GM13977 (cell line): ENCODE data around the gene RFX1.
A peak's percentile ranks its signal among the peaks of the same experiment; 100 is the strongest.
"Not testable (repeated sequence)": the region's sequence is repeated elsewhere in the genome, so short reads cannot be mapped to it uniquely, and the experiment has no call there.

Source experiments
- DNase-seq: peaks from one replicate; pipeline ENCODE4 v3.0.0; 2012; ENCODE audit warnings: low spot score
- CTCF ChIP-seq: IDR thresholded peaks from 2 replicates; pipeline ENCODE4 v1.5.1; 2012; ENCODE audit warnings: mild to moderate bottlenecking, control low read depth; ENCODE audit not compliant: insufficient read depth; ENCODE audit errors: extremely low read depth, missing control alignments
- in situ Hi-C: fragments of 300-500 bp; cut with MboI; formaldehyde crosslinking; loops from one replicate; pipeline ENCODE4 v1.12.0; 2022; ENCODE audit warnings: low sequenced_read_pairs, low pct_unique_long_range_greater_than_20kb, mixed read lengths, inconsistent platforms; ENCODE audit not compliant: unreplicated experiment

The RFX1 gene

GRCh38 chr19:14052470-14052869, 46.4 kb upstream of the RFX1 start:
- no peak for DNase-seq
- TF ChIP-seq CTCF = no peak
- in situ Hi-C loops = loop anchor here (25.0 kb wide), 1 partner anchor 465 kb away; no protein-coding TSS in a partner anchor

DNA sequence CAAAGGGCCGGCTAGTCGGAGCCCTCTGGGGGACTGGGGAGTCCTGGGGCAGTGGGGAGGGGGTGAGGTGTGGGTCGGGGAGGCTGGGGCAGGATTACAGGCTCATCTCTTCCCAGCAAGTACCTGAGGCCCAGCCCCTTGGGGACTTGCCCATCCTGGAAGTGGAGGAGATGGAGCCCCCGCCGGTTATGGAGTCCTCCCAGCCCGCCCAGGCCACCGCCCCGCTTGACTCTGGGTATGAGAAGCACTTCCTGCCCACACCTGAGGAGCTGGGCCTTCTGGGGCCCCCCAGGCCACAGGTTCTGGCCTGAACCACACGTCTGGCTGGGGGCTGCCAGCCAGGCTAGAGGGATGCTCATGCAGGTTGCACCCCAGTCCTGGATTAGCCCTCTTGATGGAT, 45.9 kb upstream of the RFX1 start:
- no peak for DNase-seq
- in situ Hi-C loops = loop anchor here (25.0 kb wide), 1 partner anchor 465 kb away; no protein-coding TSS in a partner anchor
- TF ChIP-seq CTCF = no peak

DNA sequence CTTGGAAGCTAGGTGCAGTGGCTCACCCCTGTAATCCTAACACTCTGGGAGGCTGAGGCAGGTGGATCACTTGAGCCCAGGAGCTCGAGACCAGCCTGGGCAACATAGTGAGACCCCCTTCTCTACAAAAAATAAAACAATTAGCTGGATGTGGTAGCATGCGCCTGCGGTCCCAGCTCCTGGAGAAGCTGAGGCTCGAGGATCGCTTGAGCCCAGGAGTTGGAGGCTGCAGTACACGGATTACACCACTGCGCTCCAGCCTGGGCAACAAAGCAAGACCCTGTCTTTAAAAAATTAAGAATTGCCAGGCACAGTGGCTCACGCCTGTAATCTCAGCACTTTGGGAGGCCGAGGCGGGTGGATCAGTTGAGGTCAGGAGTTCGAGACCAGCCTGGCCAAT, 44.8 kb upstream of the RFX1 start:
- not testable (repeated sequence) for DNase-seq
- in situ Hi-C loops = loop anchor here (25.0 kb wide), 1 partner anchor 464 kb away; no protein-coding TSS in a partner anchor

- DNase-seq = no peak
- TF ChIP-seq CTCF = no peak
- in situ Hi-C loops = loop anchor here (25.0 kb wide), 1 partner anchor 463 kb away; no protein-coding TSS in a partner anchor
Measured at GRCh38 chr19:14050512-14050911, 44.4 kb upstream of the RFX1 start.

DNA sequence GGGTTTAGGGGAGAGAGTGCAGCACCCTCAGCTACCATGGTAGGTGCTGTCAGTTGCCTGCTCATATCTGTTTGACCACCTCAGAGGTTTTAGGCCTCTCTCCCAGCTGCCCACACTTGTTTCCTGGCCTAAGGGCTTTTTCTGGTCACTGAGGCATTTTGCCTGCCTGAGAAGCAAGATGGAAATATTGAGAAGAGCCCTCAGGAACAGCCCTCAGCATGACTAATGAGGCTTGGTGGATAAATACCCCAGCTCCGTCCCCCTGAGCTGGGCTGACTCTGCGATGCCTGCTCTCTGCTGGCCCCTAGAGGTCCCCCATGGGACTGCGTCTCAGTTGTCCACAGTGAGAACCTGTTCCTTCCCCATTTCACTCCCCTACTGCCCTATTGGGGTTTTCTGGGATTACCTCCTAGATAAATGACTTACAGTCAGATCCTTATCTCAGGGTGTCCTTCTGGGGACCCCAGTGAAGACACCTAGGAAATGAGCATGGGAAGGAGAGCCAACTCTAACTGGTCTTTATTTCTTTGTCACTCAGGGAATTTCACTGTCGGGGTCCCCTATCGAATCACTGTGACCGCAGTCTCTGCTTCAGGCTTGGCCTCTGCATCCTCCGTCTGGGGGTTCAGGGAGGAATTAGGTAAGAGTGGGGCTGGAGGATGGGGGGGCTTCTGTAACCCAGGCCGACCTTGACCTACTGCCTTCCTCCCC, 42.5 kb upstream of the RFX1 start:
- in situ Hi-C loops = loop anchor here (5.0 kb wide), 1 partner anchor 166 kb away; no protein-coding TSS in a partner anchor
- peak; percentile 75 for DNase-seq
- peak; percentile 87 for TF ChIP-seq CTCF

DNA sequence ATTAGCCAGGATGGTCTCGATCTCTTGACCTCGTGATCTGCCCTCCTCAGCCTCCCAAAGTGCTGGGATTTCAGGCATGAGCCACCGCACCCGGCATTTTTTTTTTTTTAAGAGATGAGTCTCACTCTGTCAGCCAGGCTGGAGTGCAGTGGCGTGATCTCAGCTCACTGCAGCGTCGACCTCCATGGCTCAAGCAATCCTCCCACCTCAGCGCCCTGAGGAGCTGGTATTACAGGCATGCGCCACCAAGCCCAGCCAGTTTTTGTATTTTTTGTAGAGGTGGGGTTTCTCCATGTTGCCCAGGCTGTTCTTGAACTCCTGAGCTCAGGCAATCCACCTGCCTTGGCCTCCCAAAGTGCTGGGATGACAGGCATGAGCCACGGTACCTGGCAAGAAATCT, 41.7 kb upstream of the RFX1 start:
- not testable (repeated sequence) for DNase-seq
- in situ Hi-C loops = loop anchor here (5.0 kb wide), 1 partner anchor 166 kb away; no protein-coding TSS in a partner anchor

DNA sequence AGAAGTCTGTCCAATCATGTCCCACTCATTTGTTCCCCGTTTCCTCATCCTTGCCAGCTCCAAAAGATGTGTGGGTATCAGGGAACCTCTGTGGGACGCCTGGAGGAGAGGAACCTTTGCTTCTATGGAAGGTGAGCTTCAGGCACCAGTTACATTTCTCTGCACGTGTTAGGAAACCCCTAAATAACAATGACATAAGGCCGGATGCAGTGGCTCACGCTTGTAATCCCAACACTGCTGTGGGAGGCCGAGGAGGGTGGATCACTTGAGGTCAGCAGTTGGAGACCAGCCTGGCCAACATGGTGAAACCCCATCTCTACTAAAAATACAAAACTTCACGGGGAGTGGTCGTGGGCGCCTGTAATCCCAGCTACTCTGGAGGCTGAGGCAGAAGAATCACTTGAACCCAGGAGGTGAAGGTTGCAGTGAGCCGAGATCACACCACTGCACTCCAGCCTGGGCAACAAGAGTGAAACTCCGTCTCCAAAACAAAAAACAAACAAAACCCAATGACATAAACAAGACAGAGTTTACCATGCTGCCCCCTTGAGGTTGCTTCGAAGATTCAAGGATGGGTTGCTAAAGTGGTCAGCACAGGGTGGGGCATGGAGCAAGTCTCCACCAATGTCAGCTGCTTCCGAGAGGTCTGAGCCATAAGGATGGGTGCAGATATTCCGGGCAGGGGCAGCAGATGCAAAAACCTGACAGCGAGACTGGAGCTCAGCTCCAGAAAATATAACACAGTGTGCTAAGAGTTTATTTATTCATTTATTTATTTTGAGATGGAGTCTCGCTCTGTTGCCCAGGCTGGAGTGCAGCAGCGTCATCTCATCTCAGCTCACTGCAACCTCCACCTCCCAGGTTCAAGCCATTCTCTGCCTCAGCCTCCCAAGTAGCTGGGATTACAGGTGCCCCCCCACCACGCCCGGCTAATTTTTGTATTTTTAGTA, 36.8 kb upstream of the RFX1 start:
- DNase-seq, in situ Hi-C loops: not testable (repeated sequence)
- peak; percentile 62 for TF ChIP-seq CTCF
